Measurements from ENCODE around the gene KCNMB3.

GRCh38 chr3:179264449-179264848, 13.5 kb upstream of the KCNMB3 start:
- TF ChIP-seq POLR2A (IDR thresholded peaks at IDR 0.05), result no peak
- no peak for TF ChIP-seq CTCF (IDR thresholded peaks at IDR 0.05)
- no peak for TF ChIP-seq EP300 (IDR thresholded peaks at IDR 0.05)
- no peak for TF ChIP-seq POLR2AphosphoS5 (IDR thresholded peaks at IDR 0.05)

Measured in upper lobe of left lung (tissue), 4 donors.